CD14-positive monocyte (primary cell): ENCODE measurements around the gene HMCN1. TPM values are rescaled to one million over a fixed set of nuclear protein-coding genes. Genes with fewer than 3 reads are reported as not detected.

ENCODE experiments used
- DNase-seq, 3 donors: peaks; one replicate each; pipeline ENCODE4 v3.0.0-alpha.2; 2011 to 2022
- H2AFZ ChIP-seq: 2 replicates; pipeline ENCODE4 v1.6.0; 2012; ENCODE audit warnings: mild to moderate bottlenecking, low read depth, low read length, inconsistent platforms; ENCODE audit not compliant: insufficient read depth, poor library complexity, severe bottlenecking
- H3K27ac ChIP-seq, 2 donors: 1 replicate in 1 of 2; 2 replicates in 1 of 2; pipeline ENCODE4 v1.5.1; 2012 to 2013; ENCODE audit warnings: low read length in 2 of 2, control low read depth in 1 of 2, inconsistent platforms in 1 of 2, low read depth in 1 of 2, mild to moderate bottlenecking in 1 of 2
- H3K27me3 ChIP-seq, 2 donors: one replicate each; pipeline versions ENCODE4 v1.6.0 to v1.6.1; 2011 to 2013; ENCODE audit warnings: low read length in 2 of 2; ENCODE audit not compliant: control insufficient read depth in 2 of 2, insufficient read depth in 2 of 2
- H3K36me3 ChIP-seq, 2 donors: replicated peaks in 1 of 2; 1 replicate in 1 of 2; 2 replicates in 1 of 2; pipeline versions ENCODE4 v1.5.1 to v1.6.1; 2012 to 2013; ENCODE audit warnings: low read length in 2 of 2, control low read depth in 1 of 2, inconsistent platforms in 1 of 2, mild to moderate bottlenecking in 1 of 2; ENCODE audit not compliant: insufficient read depth in 2 of 2, control insufficient read depth in 1 of 2
- H3K4me1 ChIP-seq, 2 donors: 1 replicate in 1 of 2; 2 replicates in 1 of 2; pipeline versions ENCODE4 v1.5.1 to v1.6.1; 2012 to 2013; ENCODE audit warnings: low read length in 2 of 2, control low read depth in 1 of 2, inconsistent platforms in 1 of 2, mild to moderate bottlenecking in 1 of 2, moderate library complexity in 1 of 2; ENCODE audit not compliant: insufficient read depth in 2 of 2, control insufficient read depth in 1 of 2
- H3K4me2 ChIP-seq: replicated peaks from 2 replicates; pipeline ENCODE3; 2012; ENCODE audit warnings: low read length, moderate library complexity, mild to moderate bottlenecking; ENCODE audit not compliant: poor library complexity, severe bottlenecking; ENCODE audit errors: extremely low read depth
- H3K4me3 ChIP-seq, 3 experiments: fragments of 200-600 bp in 1 of 3; sonication (generic) in 1 of 3; replicated peaks in 1 of 3; 1 replicate in 2 of 3; 2 replicates in 1 of 3; pipeline ENCODE4 v1.5.1; 2011 to 2013; ENCODE audit warnings: low read length in 3 of 3, mild to moderate bottlenecking in 3 of 3, control low read depth in 2 of 3, low read depth in 2 of 3, inconsistent platforms in 1 of 3, moderate library complexity in 1 of 3
- H3K79me2 ChIP-seq: 2 replicates; pipeline ENCODE4 v1.6.0; 2012; ENCODE audit warnings: mild to moderate bottlenecking, control low read depth, inconsistent platforms, low read length, moderate library complexity; ENCODE audit not compliant: insufficient read depth
- H3K9ac ChIP-seq: 2 replicates; pipeline ENCODE4 v1.6.0; 2017; ENCODE audit warnings: low read length, mild to moderate bottlenecking; ENCODE audit not compliant: insufficient read depth, poor library complexity, severe bottlenecking
- H3K9me3 ChIP-seq, 2 donors: replicated peaks in 1 of 2; 1 replicate in 1 of 2; 2 replicates in 1 of 2; pipeline versions ENCODE4 v1.5.1 to v1.6.1; 2012 to 2013; ENCODE audit warnings: low read length in 2 of 2, control low read depth in 1 of 2; ENCODE audit not compliant: control insufficient read depth in 1 of 2, insufficient read depth in 1 of 2
- H4K20me1 ChIP-seq: 2 replicates; pipeline ENCODE4 v1.6.0; 2012; ENCODE audit warnings: mild to moderate bottlenecking, low read length, control low read depth, moderate library complexity; ENCODE audit not compliant: insufficient read depth
- H3K27ac Mint-ChIP-seq, 7 donors: one replicate each; pipeline ENCODE4 v1.8.0; 2020; ENCODE audit warnings: mild to moderate bottlenecking in 7 of 7, mixed read lengths in 7 of 7, moderate library complexity in 6 of 7, inconsistent platforms in 2 of 7
- H3K27me3 Mint-ChIP-seq, 3 donors: one replicate each; pipeline ENCODE4 v1.8.0; 2021 to 2022; ENCODE audit warnings: low read depth in 3 of 3, mild to moderate bottlenecking in 3 of 3, mixed read lengths in 3 of 3, moderate library complexity in 3 of 3, inconsistent platforms in 1 of 3
- H3K36me3 Mint-ChIP-seq, 2 donors: one replicate each; pipeline ENCODE4 v1.8.0; 2020; ENCODE audit warnings: mixed read lengths in 2 of 2, inconsistent platforms in 1 of 2, mild to moderate bottlenecking in 1 of 2
- H3K4me1 Mint-ChIP-seq: one replicate; pipeline ENCODE4 v1.8.0; 2020; ENCODE audit warnings: mild to moderate bottlenecking, mixed read lengths
- H3K4me3 Mint-ChIP-seq, 2 donors: one replicate each; pipeline ENCODE4 v1.8.0; 2020; ENCODE audit warnings: mild to moderate bottlenecking in 2 of 2, mixed read lengths in 2 of 2, moderate library complexity in 1 of 2
- H3K9me3 Mint-ChIP-seq, 7 donors: one replicate each; pipeline ENCODE4 v1.8.0; 2020 to 2022; ENCODE audit warnings: mixed read lengths in 7 of 7, mild to moderate bottlenecking in 6 of 7, moderate library complexity in 6 of 7, inconsistent platforms in 2 of 7
- CTCF ChIP-seq: fragments of 200-600 bp; IDR thresholded peaks from one replicate; pipeline ENCODE4 v1.8.0; 2022; ENCODE audit warnings: antibody characterized with exemption, mild to moderate bottlenecking
- WGBS: methylation state at CpG from one replicate; pipeline ENCODE4 v1.1.5; 2013; ENCODE audit warnings: missing lambda C conversion rate; ENCODE audit not compliant: insufficient coverage; 5-methylcytosine and 5-hydroxymethylcytosine counted together
- intact Hi-C, 2 donors: fragments of 100-400 bp; cut with micrococcal nuclease; formaldehyde crosslinking; loops; one replicate each; pipeline versions ENCODE4 v1.15.0 to v1.15.1; 2023
- polyA plus RNA-seq, 3 donors: library from polyadenylated mRNA; depleted of rRNA in 1 of 3; unstranded in 2 of 3; stranded (reverse) in 1 of 3; fragments of 300-500 nt in 2 of 3; fragments of >200 nt in 1 of 3; fragmentation: Illumina TruSeq in 2 of 3; gene quantifications; 1 replicate in 2 of 3; 2 replicates in 1 of 3; pipeline ENCODE4 v1.2.3, GENCODE V29; 2012 to 2021

The HMCN1 gene
- polyA plus RNA-seq, 3 donors, result not detected

GRCh38 chr1:186212568-186213224 is 478.5 kb downstream of the HMCN1 start:
- WGBS, result 35% methylated on average over 2 of the region's 4 CpGs
- Histone ChIP-seq H3K27ac (no peak overlapping the region), H3K9ac (no peak overlapping the region), H3K9me3 (no peaks in the 10 kb centered on the region), H3K4me3 (no peak overlapping the region), H3K79me2 (no peaks in the 10 kb centered on the region), H3K27me3 (no peaks in the 10 kb centered on the region), H3K4me2 (no peak overlapping the region), H3K36me3 (no peaks in the 10 kb centered on the region), H2AFZ (no peak overlapping the region), H4K20me1 (no peaks in the 10 kb centered on the region), H3K4me1 (no peaks in the 10 kb centered on the region)
- intact Hi-C loops, result no loop called here
- peak; percentile 28 for TF ChIP-seq CTCF
- no peak overlapping the region for H3K4me3 Mint-ChIP-seq
- DNase-seq, result peak in 1 of 3 donors; percentile 37
- H3K36me3 Mint-ChIP-seq, result no peaks in the 10 kb centered on the region
- H3K27me3 Mint-ChIP-seq, result peaks cover 0 to 1% (median 0%) of the 10 kb centered on the region in 3 donors
- H3K27ac Mint-ChIP-seq, result no peak overlapping the region
- H3K4me1 Mint-ChIP-seq, result peaks cover 4% of the 10 kb centered on the region
- H3K9me3 Mint-ChIP-seq, result peaks cover 0 to 1% (median 0%) of the 10 kb centered on the region in 7 donors

- Mint-ChIP-seq H3K4me3 (no peak overlapping the region), H3K27ac (no peak overlapping the region), H3K9me3 (peaks cover 0 to 2% (median 0%) of the 10 kb centered on the region in 7 donors), H3K36me3 (no peaks in the 10 kb centered on the region), H3K27me3 (peaks cover 0 to 1% (median 0%) of the 10 kb centered on the region in 3 donors), H3K4me1 (peaks cover 4% of the 10 kb centered on the region)
- H3K4me2 ChIP-seq, result no peak overlapping the region
- H3K79me2 ChIP-seq, result no peaks in the 10 kb centered on the region
- no peaks in the 10 kb centered on the region for H4K20me1 ChIP-seq
- no peak for TF ChIP-seq CTCF
- H3K9me3 ChIP-seq, result no peaks in the 10 kb centered on the region
- H3K27me3 ChIP-seq, result no peaks in the 10 kb centered on the region
- no peak overlapping the region for H3K4me3 ChIP-seq
- DNase-seq, result no peak
- H3K27ac ChIP-seq, result no peak overlapping the region
- no peak overlapping the region for H3K9ac ChIP-seq
- H3K4me1 ChIP-seq, result no peaks in the 10 kb centered on the region
- WGBS, result no CpG with 5 or more reads among the region's 2 CpGs
- intact Hi-C loops, result no loop called here
- H3K36me3 ChIP-seq, result no peaks in the 10 kb centered on the region
- H2AFZ ChIP-seq, result no peak overlapping the region
Observed at GRCh38 chr1:186213225-186213607, 479.0 kb downstream of the HMCN1 start.
